GM20431 (cell line): ENCODE data around the gene CHRNE.

Experiments
- in situ Hi-C: fragments of 300-500 bp; cut with MseI, MboI; formaldehyde crosslinking; loops from one replicate; pipeline ENCODE4 v1.15.0; 2020; ENCODE audit warnings: low sequenced_read_pairs; ENCODE audit not compliant: unreplicated experiment

CHRNE gene

GRCh38 chr17:4903051-4903818 lies at the start of gene CHRNE:
TSS of gene CHRNE (minus strand) at chr17:4903098. CDS start at chr17:4903063, 35 bp downstream.
- in situ Hi-C loops = no loop called here

GRCh38 chr17:4951486-4951885 lies 48.6 kb upstream of the CHRNE start:
- in situ Hi-C loops = no loop called here

- in situ Hi-C loops = no loop called here
Observed at GRCh38 chr17:4950746-4951204, 47.9 kb upstream of the CHRNE start, which contains the start of gene ENO3. TSS of gene ENO3 (plus strand) at chr17:4951119. CDS start at chr17:4951830, 711 bp downstream.

GRCh38 chr17:4950075-4950745 lies 47.3 kb upstream of the CHRNE start:
- in situ Hi-C loops = no loop called here

GRCh38 chr17:4949321-4950074 lies 46.6 kb upstream of the CHRNE start:
- in situ Hi-C loops = no loop called here

GRCh38 chr17:4948931-4949320 lies 46.0 kb upstream of the CHRNE start:
- in situ Hi-C loops = no loop called here

- in situ Hi-C loops = no loop called here
Observed at GRCh38 chr17:4948166-4948930, 45.5 kb upstream of the CHRNE start, which contains the start of gene PFN1. TSS of gene PFN1 (minus strand) at chr17:4948530. CDS start at chr17:4948394, 136 bp downstream.

- in situ Hi-C loops = no loop called here
Observed at GRCh38 chr17:4947411-4948165, 44.7 kb upstream of the CHRNE start.

- in situ Hi-C loops = no loop called here
Observed at GRCh38 chr17:4947010-4947410, 44.1 kb upstream of the CHRNE start.

- in situ Hi-C loops = no loop called here
Observed at GRCh38 chr17:4946312-4946976, 43.5 kb upstream of the CHRNE start.

GRCh38 chr17:4945944-4946280 lies 43.0 kb upstream of the CHRNE start:
- in situ Hi-C loops = no loop called here

GRCh38 chr17:4945176-4945943 lies 42.5 kb upstream of the CHRNE start:
- in situ Hi-C loops = no loop called here

- in situ Hi-C loops = no loop called here
Observed at GRCh38 chr17:4944554-4945175, 41.8 kb upstream of the CHRNE start.

GRCh38 chr17:4944163-4944553 lies 41.3 kb upstream of the CHRNE start:
- in situ Hi-C loops = no loop called here

GRCh38 chr17:4942760-4943508 lies 40.0 kb upstream of the CHRNE start:
- in situ Hi-C loops = no loop called here

GRCh38 chr17:4941319-4941610 lies 38.4 kb upstream of the CHRNE start:
- in situ Hi-C loops = no loop called here
